22Rv1 (cell line): ENCODE results near the gene SLITRK5.

Experiments used
- H3K27ac ChIP-seq: fragments of 450-650 bp; 2 replicates; pipeline ENCODE4 v1.5.1; 2017
- CTCF ChIP-seq: fragments of 450-650 bp; IDR thresholded peaks from 2 replicates; pipeline ENCODE4 v1.5.1; 2017; ENCODE audit warnings: mild to moderate bottlenecking
- ZFX ChIP-seq: fragments of 450-650 bp; IDR thresholded peaks from 2 replicates; pipeline ENCODE4 v1.6.1; 2017; ENCODE audit warnings: antibody characterized with exemption, borderline replicate concordance

Gene SLITRK5

GRCh38 chr13:87671031-87671752, at the start of gene SLITRK5:
TSS of gene SLITRK5 (plus strand) at chr13:87671371. CDS start at chr13:87675389, 4,018 bp downstream.
- TF ChIP-seq ZFX (no peak), CTCF (peak; percentile 98)
- H3K27ac ChIP-seq = peak within 1 kb of the TSS; percentile 87

GRCh38 chr13:87622971-87623370, 48.2 kb upstream of the SLITRK5 start:
- no peak overlapping the region for H3K27ac ChIP-seq
- TF ChIP-seq CTCF (no peak), ZFX (no peak)

- H3K27ac ChIP-seq = no peak overlapping the region
- TF ChIP-seq ZFX = no peak
- no peak for TF ChIP-seq CTCF
These were observed 14.9 kb upstream of the SLITRK5 start for GRCh38 chr13:87656306-87656705.

GRCh38 chr13:87661471-87661870, 9.7 kb upstream of the SLITRK5 start:
- no peak overlapping the region for H3K27ac ChIP-seq
- TF ChIP-seq ZFX = no peak
- TF ChIP-seq CTCF = no peak

GRCh38 chr13:87666831-87667230, 4.3 kb upstream of the SLITRK5 start:
- TF ChIP-seq ZFX (no peak), CTCF (no peak)
- no peak overlapping the region for H3K27ac ChIP-seq

- TF ChIP-seq ZFX (no peak), CTCF (no peak)
- no peak overlapping the region for H3K27ac ChIP-seq
These were observed 3.5 kb upstream of the SLITRK5 start for GRCh38 chr13:87667686-87668085.

GRCh38 chr13:87669379-87669978, 1.7 kb upstream of the SLITRK5 start:
- H3K27ac ChIP-seq = no peak overlapping the region
- TF ChIP-seq CTCF = peak; percentile 90
- TF ChIP-seq ZFX = no peak
